Measurements from ENCODE around the gene CHFR.

DNA sequence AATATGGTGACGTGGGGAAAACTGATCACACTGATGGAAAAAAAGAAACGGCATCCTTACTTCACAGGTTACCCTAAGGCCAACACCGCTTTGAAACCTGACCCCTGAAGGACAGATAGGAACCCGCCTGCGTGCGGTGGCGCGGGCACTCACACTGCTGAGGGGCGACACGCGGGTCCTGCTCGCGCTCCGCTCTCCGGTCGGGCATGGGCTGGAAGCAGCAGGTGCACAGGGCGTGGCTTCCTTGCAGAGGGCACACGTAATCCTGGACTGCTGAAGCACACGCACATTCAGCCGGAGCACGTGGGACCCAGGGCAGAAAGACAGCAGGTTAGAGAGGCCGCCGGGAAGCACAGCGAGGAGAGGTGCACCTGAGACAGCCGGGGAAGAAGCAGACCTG lies 35.9 kb downstream of the CHFR start:
- TF ChIP-seq, protein P1, sequence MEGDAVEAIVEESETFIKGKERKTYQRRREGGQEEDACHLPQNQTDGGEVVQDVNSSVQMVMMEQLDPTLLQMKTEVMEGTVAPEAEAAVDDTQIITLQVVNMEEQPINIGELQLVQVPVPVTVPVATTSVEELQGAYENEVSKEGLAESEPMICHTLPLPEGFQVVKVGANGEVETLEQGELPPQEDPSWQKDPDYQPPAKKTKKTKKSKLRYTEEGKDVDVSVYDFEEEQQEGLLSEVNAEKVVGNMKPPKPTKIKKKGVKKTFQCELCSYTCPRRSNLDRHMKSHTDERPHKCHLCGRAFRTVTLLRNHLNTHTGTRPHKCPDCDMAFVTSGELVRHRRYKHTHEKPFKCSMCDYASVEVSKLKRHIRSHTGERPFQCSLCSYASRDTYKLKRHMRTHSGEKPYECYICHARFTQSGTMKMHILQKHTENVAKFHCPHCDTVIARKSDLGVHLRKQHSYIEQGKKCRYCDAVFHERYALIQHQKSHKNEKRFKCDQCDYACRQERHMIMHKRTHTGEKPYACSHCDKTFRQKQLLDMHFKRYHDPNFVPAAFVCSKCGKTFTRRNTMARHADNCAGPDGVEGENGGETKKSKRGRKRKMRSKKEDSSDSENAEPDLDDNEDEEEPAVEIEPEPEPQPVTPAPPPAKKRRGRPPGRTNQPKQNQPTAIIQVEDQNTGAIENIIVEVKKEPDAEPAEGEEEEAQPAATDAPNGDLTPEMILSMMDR (IDR thresholded peaks at IDR 0.05; ENCODE audit: low read depth, low read length, missing input control) = no peak
- TF ChIP-seq SP1 (IDR thresholded peaks at IDR 0.05) = no peak
- TF ChIP-seq, protein P2, sequence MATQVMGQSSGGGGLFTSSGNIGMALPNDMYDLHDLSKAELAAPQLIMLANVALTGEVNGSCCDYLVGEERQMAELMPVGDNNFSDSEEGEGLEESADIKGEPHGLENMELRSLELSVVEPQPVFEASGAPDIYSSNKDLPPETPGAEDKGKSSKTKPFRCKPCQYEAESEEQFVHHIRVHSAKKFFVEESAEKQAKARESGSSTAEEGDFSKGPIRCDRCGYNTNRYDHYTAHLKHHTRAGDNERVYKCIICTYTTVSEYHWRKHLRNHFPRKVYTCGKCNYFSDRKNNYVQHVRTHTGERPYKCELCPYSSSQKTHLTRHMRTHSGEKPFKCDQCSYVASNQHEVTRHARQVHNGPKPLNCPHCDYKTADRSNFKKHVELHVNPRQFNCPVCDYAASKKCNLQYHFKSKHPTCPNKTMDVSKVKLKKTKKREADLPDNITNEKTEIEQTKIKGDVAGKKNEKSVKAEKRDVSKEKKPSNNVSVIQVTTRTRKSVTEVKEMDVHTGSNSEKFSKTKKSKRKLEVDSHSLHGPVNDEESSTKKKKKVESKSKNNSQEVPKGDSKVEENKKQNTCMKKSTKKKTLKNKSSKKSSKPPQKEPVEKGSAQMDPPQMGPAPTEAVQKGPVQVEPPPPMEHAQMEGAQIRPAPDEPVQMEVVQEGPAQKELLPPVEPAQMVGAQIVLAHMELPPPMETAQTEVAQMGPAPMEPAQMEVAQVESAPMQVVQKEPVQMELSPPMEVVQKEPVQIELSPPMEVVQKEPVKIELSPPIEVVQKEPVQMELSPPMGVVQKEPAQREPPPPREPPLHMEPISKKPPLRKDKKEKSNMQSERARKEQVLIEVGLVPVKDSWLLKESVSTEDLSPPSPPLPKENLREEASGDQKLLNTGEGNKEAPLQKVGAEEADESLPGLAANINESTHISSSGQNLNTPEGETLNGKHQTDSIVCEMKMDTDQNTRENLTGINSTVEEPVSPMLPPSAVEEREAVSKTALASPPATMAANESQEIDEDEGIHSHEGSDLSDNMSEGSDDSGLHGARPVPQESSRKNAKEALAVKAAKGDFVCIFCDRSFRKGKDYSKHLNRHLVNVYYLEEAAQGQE (IDR thresholded peaks at IDR 0.05) = no peak
